SU-DHL-6 (cell line): ENCODE data around the gene VKORC1L1.
"Not testable (repeated sequence)": the region's sequence is repeated elsewhere in the genome, so short reads cannot be mapped to it uniquely, and the experiment has no call there.

Experiments used
- H2AFZ ChIP-seq: fragments of 200-600 bp; sonication (generic); 2 replicates; pipeline ENCODE4 v1.6.1; 2014; ENCODE audit warnings: low read depth, mild to moderate bottlenecking, moderate library complexity, mixed read lengths, antibody characterized with exemption, low read length; ENCODE audit not compliant: severe bottlenecking
- H3F3A ChIP-seq: fragments of 200-600 bp; shearing (Covaris generic); 2 replicates; pipeline ENCODE4 v1.6.0; 2016; ENCODE audit warnings: antibody characterized with exemption, mild to moderate bottlenecking; ENCODE audit not compliant: insufficient read depth
- H3K27ac ChIP-seq: fragments of 200-600 bp; sonication (generic); 2 replicates; pipeline ENCODE4 v1.5.1; 2016; ENCODE audit warnings: low read depth, mild to moderate bottlenecking, low read length, moderate library complexity, mixed read lengths
- H3K27me3 ChIP-seq: fragments of 200-600 bp; sonication (generic), shearing (Covaris generic); 2 replicates; pipeline ENCODE4 v1.6.0; 2014; ENCODE audit warnings: mild to moderate bottlenecking, low read length
- H3K36me3 ChIP-seq: fragments of 200-600 bp; sonication (generic); 2 replicates; pipeline ENCODE4 v1.6.1; 2014; ENCODE audit warnings: mild to moderate bottlenecking, low read length, mixed read lengths
- H3K4me2 ChIP-seq: fragments of 300-600, 200-600 bp; shearing (Covaris generic), sonication (generic); 2 replicates; pipeline ENCODE4 v1.6.0; 2014; ENCODE audit warnings: low read length, low read depth, mild to moderate bottlenecking; ENCODE audit not compliant: poor library complexity, severe bottlenecking
- H3K4me3 ChIP-seq: fragments of 200-600 bp; sonication (generic); 2 replicates; pipeline ENCODE4 v1.5.1; 2014; ENCODE audit warnings: antibody characterized with exemption, low read length, mild to moderate bottlenecking, mixed read lengths; ENCODE audit not compliant: insufficient read depth, poor library complexity, severe bottlenecking
- H3K79me2 ChIP-seq: fragments of 200-600 bp; sonication (generic); 2 replicates; pipeline ENCODE4 v1.6.1; 2014; ENCODE audit warnings: mild to moderate bottlenecking, low read length, moderate library complexity; ENCODE audit not compliant: insufficient read depth
- H3K9ac ChIP-seq: fragments of 200-600 bp; sonication (generic); 2 replicates; pipeline ENCODE4 v1.7.0; 2014; ENCODE audit warnings: mild to moderate bottlenecking, low read length
- H3K9me2 ChIP-seq: fragments of 200-600 bp; sonication (generic); replicated peaks from 2 replicates; pipeline ENCODE4 v1.6.1; 2014; ENCODE audit warnings: low read length; ENCODE audit not compliant: insufficient read depth
- H3K9me3 ChIP-seq: fragments of 200-600 bp; sonication (generic); 2 replicates; pipeline ENCODE4 v1.6.1; 2014; ENCODE audit warnings: low read length, mixed read lengths; ENCODE audit not compliant: insufficient read depth
- H4K20me1 ChIP-seq: fragments of 200-600 bp; sonication (generic); 2 replicates; pipeline ENCODE4 v1.6.1; 2014; ENCODE audit warnings: low read depth, mild to moderate bottlenecking, antibody characterized with exemption, low read length, moderate library complexity, mixed read lengths

The VKORC1L1 gene

GRCh38 chr7:65857321-65857894 lies 15.5 kb upstream of the VKORC1L1 start:
- H3K27ac ChIP-seq, H3K36me3 ChIP-seq, H3K4me3 ChIP-seq: not testable (repeated sequence)

DNA sequence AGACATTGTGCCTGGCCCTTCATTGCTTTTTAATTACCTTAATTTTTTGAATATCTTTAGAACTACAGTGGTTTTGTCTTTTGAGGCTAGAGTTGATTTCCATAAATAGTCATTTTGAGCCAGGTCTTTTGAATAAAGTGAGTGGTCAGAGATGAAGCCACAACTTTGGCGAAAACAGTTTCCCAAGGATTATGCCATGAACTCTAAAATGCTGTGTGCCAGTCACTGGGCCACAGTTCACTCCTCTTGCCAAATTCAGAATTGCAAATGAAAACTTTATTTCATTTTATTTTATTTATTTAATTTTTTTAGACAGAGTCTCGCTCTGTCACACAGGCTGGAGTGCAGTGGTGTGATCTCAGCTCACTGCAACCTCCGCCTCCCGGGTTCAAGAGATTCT lies 14.2 kb upstream of the VKORC1L1 start:
- H3K9me3 ChIP-seq, H3F3A ChIP-seq, H3K4me2 ChIP-seq, H3K79me2 ChIP-seq, H3K9ac ChIP-seq, H4K20me1 ChIP-seq, H3K27me3 ChIP-seq, H3K27ac ChIP-seq, H3K4me3 ChIP-seq, H2AFZ ChIP-seq, H3K9me2 ChIP-seq, H3K36me3 ChIP-seq: not testable (repeated sequence)

More at GRCh38 chr7:65857321-65857894, 15.5 kb upstream of the VKORC1L1 start:
- H3K9me3 ChIP-seq, H3K9ac ChIP-seq, H3K27me3 ChIP-seq, H3K79me2 ChIP-seq, H4K20me1 ChIP-seq, H3K4me2 ChIP-seq, H3F3A ChIP-seq, H3K9me2 ChIP-seq, H2AFZ ChIP-seq: not testable (repeated sequence)

DNA sequence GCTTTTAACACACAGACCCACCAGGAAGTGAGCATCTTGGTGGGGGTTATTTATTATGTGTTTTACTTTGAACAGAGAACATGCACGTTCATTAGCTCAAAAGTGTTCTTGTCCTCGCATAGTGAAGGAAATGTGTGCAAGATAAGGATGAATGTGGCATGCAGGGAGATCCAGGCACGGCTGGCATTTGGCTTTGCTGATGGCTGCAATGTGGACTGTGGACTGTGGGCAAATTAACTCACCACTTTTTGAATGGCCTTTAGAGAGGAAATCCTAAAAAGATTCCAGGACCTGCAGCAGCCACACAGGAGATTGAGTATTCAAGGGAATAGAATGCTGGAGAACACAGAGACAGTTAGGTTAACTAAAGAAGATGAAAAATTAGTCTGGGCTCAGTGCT lies 6.6 kb upstream of the VKORC1L1 start:
- H2AFZ ChIP-seq, H3K27me3 ChIP-seq, H3K27ac ChIP-seq, H3K9me3 ChIP-seq, H3K4me3 ChIP-seq, H3K79me2 ChIP-seq, H3K4me2 ChIP-seq, H3F3A ChIP-seq, H3K36me3 ChIP-seq, H3K9ac ChIP-seq, H3K9me2 ChIP-seq, H4K20me1 ChIP-seq: not testable (repeated sequence)

GRCh38 chr7:65867681-65868080 lies 5.2 kb upstream of the VKORC1L1 start:
- not testable (repeated sequence) for H3K9me2 ChIP-seq, H3K27me3 ChIP-seq, H3K4me3 ChIP-seq

GRCh38 chr7:65869312-65869711 lies 3.6 kb upstream of the VKORC1L1 start:
- not testable (repeated sequence) for H3K9me3 ChIP-seq, H3K4me2 ChIP-seq, H3K79me2 ChIP-seq

More at GRCh38 chr7:65867681-65868080, 5.2 kb upstream of the VKORC1L1 start:
- H4K20me1 ChIP-seq, H3K79me2 ChIP-seq, H3K27ac ChIP-seq, H3K9ac ChIP-seq, H2AFZ ChIP-seq, H3K4me2 ChIP-seq, H3F3A ChIP-seq, H3K9me3 ChIP-seq, H3K36me3 ChIP-seq: not testable (repeated sequence)

DNA sequence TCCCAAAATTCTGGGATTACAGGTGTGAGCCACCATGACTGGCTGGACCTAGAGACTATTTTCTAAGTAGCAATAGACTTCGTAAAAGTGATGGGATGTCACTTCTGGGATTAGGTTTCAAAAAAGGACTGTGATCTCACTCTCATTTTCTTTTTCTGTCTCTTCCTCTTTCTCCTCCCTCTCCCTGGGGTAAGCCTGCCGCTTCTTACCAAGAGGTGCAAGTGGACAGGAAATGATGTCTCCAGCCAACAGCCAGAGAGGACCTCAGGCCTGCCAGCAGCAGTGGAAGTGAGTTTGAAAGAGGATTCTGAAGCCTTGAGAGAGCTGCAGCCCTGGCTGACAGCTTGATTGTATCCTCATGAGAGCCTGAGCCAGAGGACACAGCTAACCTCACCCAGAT lies 1.4 kb upstream of the VKORC1L1 start:
- not testable (repeated sequence) for H4K20me1 ChIP-seq, H3K9me2 ChIP-seq, H3F3A ChIP-seq, H3K4me3 ChIP-seq, H3K4me2 ChIP-seq, H3K27me3 ChIP-seq, H3K9ac ChIP-seq, H3K27ac ChIP-seq, H3K9me3 ChIP-seq, H2AFZ ChIP-seq, H3K36me3 ChIP-seq
- H3K79me2 ChIP-seq, result peaks cover 31% of the 10 kb centered on the region

More at GRCh38 chr7:65869312-65869711, 3.6 kb upstream of the VKORC1L1 start:
- not testable (repeated sequence) for H3F3A ChIP-seq, H3K27me3 ChIP-seq, H2AFZ ChIP-seq, H3K9me2 ChIP-seq, H3K27ac ChIP-seq, H3K4me3 ChIP-seq, H4K20me1 ChIP-seq, H3K36me3 ChIP-seq, H3K9ac ChIP-seq

DNA sequence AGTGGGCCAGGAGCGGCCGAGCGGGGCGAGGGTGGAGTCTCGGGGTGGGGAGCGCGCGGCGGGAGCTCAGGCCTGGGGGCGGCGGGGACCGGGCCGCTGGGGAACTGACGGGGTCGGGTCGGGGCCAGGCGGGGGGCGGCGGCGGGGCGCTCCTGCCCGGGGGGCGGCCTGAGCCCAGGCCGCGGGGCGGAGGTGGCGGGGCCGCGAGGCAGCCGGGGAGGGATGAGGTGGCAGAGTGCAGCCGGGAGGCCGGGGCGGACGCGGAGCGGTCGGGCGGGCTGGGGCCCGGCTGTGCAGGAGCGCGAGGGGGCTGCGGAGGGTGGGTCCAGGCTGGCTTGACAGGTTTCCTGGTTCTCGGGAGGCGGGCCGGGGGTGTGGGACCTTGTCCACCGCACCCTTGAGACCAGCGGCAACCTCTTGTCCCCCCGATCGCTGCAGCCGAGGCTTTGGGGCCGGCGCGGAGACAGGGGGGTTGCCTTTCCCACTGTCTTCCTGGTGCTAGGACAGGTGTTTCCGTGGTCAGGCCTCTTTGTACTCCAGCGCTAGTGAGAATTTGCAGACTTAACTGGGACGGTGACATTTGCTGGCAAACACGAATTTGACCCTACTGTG lies 814 bp downstream of the VKORC1L1 start:
- Histone ChIP-seq H3K27ac (peak overlapping the region; percentile 63), H3K9ac (peak overlapping the region; percentile 76), H3K4me2 (peak overlapping the region; percentile 57), H3K4me3 (peak overlapping the region; percentile 82), H3K79me2 (peaks cover 49% of the 10 kb centered on the region), H2AFZ (peak overlapping the region; percentile 90)
- not testable (repeated sequence) for H3K9me2 ChIP-seq, H3F3A ChIP-seq, H3K36me3 ChIP-seq, H4K20me1 ChIP-seq, H3K27me3 ChIP-seq, H3K9me3 ChIP-seq

DNA sequence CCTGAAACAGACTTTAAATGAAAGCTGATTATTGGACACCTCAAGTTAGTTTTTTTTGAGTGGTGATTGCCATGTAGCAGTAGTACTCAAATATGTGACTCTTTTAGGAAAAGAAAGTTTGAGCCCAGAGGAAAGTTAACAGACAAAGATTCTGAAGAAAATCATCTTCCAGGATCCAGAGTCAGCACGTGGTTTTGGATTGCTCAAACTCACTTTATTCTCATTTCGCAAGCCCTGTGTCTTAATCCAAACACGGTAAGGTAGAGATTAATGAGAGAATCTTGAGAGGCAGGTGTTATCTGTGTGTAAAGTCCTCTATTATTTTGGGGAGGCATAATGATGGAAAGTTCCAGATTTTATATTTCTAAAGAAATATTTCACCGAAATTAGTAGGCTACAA lies 2.8 kb downstream of the VKORC1L1 start:
- H3K27me3 ChIP-seq, H3K9me2 ChIP-seq, H3K4me3 ChIP-seq, H2AFZ ChIP-seq, H3K9ac ChIP-seq, H3K27ac ChIP-seq, H3K4me2 ChIP-seq, H3K36me3 ChIP-seq, H3K9me3 ChIP-seq, H4K20me1 ChIP-seq, H3F3A ChIP-seq: not testable (repeated sequence)
- peaks cover 62% of the 10 kb centered on the region for H3K79me2 ChIP-seq
